SKM-1 (cell line): ENCODE data around the gene KLHL1.

ENCODE experiments used
- DNase-seq: peaks from one replicate; lab custom pipeline; 2025; ENCODE audit not compliant: unreplicated experiment; lab: John Stamatoyannopoulos, UW

Gene KLHL1

DNA sequence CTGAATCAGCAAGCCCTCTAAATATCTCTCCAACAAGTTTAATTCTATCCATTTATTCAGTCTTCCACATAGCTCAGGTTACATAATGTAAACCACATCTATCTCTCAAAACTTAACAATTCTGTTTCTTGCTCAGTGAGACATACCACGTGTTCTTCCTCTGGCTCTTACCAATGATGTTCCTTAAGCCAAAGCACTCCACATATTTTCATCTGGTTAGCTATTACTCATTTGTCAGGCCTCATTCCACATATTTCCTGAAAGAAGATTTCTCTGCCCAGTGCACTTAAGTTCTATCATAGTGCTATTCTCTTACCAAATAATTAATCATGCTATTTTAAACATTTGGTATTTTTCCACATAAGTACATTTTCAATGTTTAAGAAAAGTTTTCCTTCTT lies 403.9 kb downstream of the KLHL1 start:
- DNase-seq: no peak

DNA sequence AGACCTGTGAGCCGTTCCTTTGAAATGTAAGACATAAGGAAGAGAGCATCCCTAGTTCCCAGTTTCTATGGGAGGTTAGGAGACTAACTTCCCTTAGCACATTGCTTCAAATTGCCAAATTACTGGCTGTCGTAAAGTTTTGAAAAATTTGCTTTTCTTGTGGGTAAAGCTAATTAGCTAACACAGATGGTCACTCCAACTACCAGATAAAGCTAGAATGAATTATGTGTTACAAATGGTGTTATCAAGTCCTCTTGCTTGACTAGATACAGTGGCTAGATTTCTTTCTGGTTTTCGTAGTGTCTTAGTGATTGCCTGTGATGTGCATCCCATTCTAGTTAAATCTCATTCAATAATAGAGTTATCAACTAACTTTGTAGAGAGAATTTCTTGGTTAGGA lies 417.3 kb downstream of the KLHL1 start:
- no peak for DNase-seq

DNA sequence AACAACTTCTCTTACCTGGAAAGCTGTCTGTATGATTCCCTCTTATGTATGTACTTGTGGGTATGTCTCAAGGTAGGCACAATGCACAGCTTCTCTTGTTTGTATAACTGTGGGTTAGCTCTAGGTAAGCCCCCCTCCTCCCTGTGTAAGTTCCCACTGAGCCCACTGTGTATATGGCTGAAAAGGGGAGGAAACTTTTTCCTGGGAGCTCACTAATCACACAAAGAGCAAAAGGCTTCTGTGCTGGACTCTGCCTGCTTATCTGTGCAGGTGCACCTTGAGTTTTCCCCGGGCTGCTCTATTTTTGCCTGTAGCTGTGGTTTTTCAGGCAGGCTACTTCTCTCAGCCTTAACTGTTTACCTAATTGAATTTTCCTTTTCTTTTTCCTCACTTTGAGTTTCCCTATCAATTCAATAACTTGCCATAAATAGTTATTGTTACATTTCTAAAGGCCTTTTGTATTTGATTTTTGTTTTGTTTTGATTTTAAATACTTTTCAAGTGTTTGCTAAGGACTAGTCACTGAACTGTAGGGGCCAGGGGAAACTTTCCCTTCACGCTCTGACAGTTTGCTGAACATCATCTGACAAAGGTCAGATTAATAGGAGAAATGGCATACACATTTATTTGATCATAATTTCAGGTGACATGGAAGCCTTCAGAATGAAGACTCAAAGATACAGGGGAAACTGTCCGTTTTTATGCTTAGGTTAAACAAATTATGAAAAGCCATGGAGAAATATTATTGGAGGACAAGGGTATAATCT lies 424.1 kb downstream of the KLHL1 start:
- DNase-seq: no peak

DNA sequence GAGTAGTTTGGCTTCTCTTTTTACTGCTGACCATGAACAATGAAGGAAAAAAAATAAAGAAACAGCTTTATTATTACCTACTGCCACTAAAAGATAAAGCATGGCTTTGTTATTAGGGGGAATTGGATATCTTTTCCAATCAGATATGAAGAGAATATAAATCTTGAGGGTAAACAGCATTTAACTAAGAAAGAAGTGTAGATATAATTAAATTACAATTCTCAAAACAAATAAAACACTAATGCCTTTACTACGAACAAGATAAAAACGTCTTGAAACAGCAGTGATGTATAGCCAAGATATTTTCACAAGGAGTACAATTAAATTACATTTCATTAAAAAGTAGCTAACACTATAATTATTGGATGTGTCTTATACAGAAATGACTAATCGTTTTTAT lies 426.5 kb downstream of the KLHL1 start:
- no peak for DNase-seq

DNA sequence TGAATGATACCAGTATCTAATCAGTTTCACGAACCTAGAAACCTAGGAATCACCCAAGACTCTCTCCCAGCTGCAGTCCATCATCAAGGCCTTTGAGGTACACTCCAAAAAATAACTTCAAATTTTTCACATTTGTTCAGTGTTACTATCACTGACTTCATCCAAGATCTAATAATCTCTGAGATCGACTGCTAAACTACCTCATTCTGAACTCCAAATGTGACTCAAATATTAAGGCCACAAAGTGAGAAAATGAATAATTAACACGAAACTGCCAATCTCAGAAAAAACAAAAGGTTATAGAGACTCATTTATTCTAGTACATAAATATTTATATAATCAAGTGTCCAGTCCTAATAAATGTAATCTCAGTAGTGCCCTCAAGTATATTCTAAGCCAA lies 430.9 kb downstream of the KLHL1 start:
- no peak for DNase-seq

DNA sequence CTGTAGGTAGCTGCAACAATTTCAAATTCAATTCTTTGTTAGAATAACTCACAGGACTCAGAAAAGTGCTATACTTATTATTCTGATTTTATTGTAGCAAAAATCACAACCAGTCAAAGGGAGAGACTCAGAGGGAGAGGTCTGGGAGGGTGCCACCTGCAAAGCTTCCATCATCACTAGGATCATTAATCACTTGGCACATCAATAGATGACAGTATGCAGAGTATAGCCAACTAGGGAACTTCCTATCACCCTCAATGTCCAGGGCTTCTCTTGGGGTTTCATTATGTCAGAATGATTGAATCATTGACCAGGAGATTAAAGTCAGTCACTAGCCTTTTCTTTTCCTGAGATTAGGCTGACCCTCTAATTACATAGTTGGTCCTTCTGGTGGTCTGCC lies 432.0 kb downstream of the KLHL1 start:
- DNase-seq: no peak

DNA sequence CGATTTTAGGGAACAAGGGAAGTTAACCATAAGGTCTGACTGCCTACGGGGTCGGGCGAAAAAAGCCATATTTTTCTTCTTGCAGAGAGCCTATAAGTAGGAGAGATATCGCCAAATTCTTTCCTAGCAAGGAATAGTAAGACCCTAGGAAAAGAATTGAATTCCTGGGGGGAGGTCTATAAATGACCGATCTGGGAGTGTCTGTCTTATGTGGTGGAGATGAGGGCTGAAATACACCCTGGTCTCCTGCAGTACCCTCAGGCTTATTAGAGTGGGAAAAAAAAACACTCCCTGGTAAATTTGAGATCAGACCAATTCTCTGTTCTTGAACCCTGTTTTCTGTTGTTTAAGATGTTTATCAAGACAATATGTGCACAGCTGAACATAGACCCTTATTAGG lies 448.1 kb downstream of the KLHL1 start:
- DNase-seq: no peak

DNA sequence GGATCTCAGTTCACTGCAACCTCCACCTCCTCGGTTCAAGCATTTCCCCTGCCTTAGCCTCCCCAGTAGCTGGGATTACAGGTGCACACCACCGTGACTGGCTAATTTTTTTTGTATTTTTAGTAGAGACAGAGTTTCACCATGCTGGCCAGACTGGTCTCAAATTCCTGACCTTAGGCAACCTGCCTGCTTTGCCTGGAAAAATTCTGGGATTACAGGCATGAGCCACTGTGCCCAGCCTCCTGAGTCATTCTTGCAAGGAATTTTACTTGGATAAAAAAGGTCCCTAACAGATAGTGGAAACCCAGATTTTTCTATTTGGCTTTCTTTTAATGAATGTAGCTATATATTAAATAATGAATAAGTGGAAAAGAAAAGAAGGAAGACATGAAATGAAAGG lies 450.6 kb downstream of the KLHL1 start:
- DNase-seq: no peak

DNA sequence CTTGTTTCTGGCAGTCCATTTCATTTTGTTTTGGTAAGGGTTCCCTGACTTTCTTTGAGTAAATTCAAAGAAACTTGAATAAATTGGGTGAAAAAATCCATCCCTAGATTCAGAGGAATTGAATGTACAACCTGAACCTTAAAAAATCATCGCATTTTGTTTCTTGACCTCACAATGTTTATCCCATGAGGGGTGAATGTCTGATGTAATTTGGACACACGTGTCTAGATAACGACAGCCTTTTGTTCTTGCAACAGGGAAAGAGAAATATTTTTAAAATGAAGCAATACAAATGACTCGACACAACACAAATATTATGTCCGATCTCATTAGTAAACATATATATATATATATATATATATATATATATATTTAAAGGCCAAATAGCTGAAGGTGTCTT lies 453.9 kb downstream of the KLHL1 start:
- DNase-seq: no peak
